Measurements from ENCODE around the gene JAKMIP1. TPM values are rescaled to one million over a fixed set of nuclear protein-coding genes. Genes with fewer than 3 reads are reported as not detected.

The JAKMIP1 gene
- total RNA-seq, 1 donor from 2014 or later: 31.0 TPM

DNA sequence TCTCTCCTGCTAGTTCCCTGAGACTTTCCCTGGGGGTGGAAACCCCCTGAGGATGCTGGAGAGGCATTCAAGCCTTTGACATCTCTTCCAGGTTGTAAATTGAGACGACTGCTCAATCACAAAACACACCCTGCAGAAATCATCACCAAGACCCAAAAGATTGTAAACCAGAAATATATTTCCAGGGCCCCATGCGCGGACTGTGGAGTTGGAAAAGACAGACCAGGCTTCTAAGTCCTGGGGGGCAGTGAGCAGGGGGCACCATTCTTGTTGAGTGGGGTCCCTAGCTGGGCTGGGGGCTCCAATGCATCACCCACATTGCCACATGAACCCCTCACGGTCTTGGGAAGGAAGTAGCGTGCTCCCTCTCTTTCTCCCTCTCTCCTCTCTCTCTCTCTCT lies 94.2 kb downstream of the JAKMIP1 start:
- intact Hi-C loops (cut with micrococcal nuclease): no loop called here

DNA sequence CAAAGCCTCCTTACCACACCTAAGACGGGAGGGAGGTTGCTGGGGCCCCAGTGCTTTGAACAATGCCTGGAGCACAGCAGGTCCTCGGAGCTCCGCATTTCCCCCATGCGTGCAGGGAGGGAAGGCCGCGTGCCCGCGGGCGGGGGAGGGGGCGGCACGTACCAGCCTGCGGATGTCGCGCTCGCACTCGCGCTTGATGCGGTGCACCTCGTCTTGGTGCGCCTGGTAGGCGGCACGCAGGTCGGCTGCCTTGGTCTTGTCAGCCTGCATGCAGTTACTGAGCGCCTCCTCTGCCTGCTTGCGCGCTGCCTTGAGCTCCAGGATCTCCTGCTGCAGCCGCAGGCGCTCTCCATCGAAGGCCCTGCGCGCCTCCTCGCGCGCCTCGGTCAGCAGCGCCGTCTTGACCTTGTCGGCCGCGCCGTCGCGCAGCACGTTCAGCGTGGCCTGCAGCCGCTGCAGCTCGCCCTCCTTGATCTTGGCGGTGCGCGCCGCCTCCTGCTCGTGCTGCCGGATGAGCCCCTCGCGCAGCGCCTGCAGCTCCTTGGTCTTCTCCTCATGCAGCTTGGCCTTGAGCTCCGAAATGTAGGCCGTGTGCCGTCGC lies 94.9 kb downstream of the JAKMIP1 start:
- intact Hi-C loops (cut with micrococcal nuclease): no loop called here

DNA sequence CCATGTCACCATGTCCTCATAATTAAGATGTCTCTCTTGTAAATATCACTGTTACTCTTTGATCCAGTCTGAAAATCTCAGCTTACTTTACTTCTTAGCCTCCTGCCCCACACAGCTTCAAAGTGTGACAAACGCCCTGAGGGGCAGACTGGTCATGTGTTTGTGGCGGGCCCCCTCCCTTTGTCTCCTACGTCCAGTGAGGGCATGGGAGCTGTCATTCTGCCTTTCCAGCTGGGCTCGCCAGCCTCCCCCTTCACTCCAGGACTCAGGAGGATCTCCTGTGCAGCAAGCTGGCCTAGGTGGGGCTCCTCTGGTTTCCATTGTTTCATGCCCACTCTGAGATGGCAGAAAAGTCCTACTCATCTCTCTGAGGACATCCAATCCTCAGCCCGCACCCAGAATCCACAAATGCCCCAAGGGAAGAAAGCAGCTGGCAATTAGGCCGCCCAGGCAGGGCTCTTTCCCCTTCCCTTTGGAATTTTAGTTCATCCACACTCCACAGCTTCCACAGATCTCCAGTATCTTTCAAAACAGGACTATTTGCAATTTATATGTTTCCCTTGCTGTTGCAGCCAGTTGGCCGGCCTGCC lies 95.7 kb downstream of the JAKMIP1 start:
- intact Hi-C loops (cut with micrococcal nuclease): no loop called here

DNA sequence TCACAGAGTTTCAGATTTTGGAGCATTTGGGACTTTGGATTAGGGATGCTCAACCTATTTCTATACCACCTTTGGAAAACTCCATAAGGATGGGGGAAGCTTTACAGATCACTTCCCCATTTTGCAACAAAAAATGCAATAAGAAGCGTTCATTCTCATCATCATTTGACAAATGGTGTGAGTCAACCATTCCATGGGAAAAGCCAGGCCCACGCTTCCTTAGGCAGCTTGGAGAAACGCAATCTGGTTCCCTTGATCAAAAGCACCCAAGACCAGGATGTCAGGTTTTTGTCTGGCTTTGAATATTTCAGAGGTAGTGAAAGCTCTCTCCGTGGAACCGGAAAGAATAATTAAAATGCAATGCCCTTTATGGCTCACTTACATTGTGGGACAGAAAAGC lies 102.8 kb downstream of the JAKMIP1 start:
- intact Hi-C loops (cut with micrococcal nuclease): no loop called here

DNA sequence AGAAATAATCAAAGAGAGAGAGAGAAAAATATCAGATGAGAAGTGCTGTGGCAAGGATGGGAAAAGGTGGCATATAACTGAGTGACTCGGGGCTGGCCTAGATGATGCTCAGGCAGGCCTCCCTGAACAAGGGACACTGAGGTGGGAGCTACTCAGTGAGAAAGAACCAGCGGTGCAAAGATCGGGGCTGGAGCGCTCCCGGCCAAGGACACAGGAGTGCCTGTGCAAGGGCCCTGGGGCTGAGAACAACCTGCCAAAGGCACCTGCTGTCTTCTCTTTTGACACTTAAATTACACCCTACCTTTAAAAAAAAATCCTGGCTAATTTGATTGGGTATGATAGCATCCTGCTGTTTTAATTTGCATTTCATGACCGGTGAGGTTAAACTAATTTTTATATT lies 104.5 kb downstream of the JAKMIP1 start:
- intact Hi-C loops (cut with micrococcal nuclease): no loop called here

DNA sequence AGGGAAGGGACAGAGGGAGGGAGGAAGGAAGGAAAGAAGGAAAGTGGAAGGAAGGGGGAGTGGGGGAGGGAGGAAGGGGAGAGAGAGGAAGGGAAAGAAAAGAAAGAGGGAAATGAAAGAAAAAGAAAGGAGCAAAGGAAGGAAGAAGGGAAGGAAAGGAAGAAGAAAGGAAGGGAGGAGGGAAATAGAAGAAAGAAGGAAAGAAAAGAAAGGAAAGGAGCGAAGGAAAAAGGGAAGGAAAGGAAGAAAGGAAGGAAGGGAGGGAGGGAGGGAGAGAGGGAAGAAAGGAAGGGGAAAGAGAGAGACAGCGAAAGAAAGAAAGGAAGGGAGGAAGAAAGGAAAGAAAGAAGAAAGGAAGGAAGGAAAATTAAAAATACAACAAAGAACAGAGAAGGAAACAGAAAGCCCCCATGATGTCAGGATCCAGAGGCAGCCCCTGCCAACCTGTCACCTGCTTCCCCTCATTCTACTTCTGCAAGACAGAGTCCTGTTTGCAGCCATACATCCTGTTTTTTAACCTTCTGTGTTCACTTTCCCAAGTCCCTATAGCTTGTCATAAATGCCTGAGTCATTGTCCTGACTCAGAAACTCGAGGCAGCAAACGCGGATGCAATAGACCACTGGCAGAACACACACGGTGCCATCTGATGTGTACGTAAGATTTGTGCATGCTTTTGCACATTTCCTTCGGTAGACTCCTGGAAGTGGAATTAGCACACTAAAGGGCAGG lies 105.2 kb downstream of the JAKMIP1 start:
- intact Hi-C loops (cut with micrococcal nuclease): no loop called here

DNA sequence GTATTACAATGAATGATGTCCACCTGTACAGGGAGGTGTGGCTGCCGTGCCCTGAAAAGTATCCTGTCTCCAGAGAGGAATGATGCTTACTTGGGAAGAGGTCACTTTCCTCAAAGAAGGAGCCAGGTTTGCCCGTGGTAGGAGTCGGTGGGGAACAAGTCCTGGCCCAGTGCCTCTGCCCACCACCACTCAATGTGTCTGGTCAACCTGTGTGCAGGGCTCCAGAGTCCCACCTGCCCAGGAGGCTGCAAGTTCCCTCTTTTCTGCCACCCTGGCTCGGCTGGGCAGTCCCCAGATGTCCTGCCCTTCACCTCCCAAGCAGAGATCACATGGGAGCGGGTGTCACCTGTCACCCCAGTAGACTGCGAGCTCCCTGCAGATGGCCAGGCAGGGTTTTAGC lies 106.7 kb downstream of the JAKMIP1 start:
- intact Hi-C loops (cut with micrococcal nuclease): no loop called here

DNA sequence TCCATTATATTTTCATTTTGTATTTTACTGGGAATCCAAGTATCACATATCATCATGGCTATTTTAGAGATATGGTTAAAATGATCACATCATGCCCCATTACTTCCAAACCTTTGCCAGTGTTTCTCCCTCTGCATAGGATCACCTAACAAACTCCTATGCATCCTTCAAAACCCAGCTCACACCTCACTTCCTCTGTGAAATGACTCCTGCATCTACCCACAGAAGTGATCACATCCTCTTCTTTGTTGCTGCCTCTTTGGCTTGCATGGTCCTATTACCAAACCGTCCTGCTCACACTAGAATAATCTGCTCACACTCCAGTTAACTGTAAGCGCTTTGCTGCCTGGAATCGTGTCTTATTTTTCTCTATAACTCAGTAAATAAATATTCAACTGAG lies 107.4 kb downstream of the JAKMIP1 start:
- intact Hi-C loops (cut with micrococcal nuclease): no loop called here

DNA sequence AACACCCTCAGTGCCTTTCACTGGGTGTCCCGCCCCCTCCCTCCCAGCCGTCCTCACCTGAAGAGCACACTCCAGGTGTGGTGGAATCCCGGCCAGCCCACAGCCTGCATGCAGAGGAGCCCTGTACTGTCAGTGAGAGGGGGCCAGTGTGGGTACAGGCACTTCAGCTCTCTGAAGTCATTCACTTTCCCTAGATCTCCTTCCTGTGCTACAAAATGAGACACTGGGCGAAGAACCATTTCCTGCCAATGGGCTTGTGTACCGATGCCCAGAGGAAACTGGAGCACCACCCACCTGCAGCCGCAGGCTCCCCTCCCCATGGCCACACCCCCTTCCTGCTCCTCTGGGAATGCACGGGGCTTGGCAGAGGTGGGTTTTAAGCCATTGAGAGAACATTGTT lies 108.2 kb downstream of the JAKMIP1 start:
- intact Hi-C loops (cut with micrococcal nuclease): no loop called here

DNA sequence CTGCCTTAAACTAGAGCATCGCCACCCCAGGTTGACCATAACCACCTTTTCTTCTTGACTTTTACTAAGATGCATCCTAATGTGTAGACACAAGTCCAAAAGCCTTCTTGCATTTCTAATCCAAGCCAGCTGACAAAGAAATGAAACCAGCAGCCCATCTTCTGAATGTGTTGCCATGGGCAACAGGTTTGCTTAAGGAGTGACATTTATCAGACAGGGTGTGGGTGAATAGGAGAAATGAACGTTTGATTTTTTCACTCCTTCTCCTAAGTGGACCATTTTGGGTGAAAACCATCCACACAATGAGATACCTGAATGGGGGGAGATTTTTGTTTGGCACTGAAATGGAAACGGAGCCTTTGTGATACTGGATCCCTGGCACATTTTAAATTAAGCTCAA lies 109.4 kb downstream of the JAKMIP1 start:
- intact Hi-C loops (cut with micrococcal nuclease): no loop called here

DNA sequence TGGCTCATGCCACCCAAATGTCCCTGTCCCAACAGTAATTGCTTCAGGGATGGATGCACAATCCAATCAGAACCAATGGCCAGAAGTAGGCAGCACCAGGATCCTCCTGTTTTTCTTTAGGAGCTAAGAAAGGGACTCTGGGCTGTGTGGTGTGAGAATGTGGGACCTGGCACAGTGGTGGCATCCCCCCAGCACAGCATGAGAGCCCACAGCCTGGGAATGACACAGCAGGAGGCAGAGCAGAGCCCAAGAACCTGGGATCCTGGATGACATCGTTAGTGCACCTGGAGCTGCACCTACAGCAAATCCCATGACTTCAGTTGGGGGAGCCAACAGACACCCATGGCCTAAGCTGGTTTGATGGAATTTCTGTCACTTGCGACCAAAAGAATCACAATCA lies 111.4 kb downstream of the JAKMIP1 start:
- intact Hi-C loops (cut with micrococcal nuclease): loop anchor here (5.0 kb wide), 1 partner anchor 92 kb away; no protein-coding TSS in a partner anchor

DNA sequence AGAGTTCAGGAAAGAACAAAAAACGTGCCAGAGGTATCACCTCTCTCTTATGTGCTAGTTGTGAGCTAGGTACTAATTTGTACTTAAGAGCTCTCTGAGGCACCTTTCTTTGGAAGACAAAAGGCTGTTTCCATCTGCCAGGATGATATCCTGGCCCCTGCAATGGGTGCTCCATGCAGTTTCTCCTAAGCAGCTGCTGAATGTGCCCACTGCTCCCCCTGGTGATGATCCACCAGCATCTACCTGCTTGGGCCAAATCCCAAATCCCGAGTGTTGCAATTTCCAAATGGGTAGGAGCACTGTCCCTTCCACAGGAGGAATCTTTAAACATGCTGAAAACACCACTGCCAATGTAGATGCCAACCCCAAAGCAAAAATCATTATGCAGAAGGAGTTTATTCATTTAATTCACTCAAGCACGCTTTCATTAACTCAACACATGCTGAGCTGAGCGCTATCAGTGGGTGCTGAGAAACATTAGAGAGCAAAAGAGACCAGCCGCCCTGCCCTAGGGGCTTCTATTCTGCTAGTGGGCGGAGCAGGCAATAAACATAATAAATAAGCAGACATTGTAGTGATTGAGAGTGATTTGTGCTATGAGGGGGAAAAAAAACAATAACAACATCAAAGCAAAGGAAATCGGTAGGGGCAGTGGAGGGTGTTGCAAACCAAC lies 112.5 kb downstream of the JAKMIP1 start:
- intact Hi-C loops (cut with micrococcal nuclease): loop anchor here (5.0 kb wide), 1 partner anchor 91 kb away; no protein-coding TSS in a partner anchor

DNA sequence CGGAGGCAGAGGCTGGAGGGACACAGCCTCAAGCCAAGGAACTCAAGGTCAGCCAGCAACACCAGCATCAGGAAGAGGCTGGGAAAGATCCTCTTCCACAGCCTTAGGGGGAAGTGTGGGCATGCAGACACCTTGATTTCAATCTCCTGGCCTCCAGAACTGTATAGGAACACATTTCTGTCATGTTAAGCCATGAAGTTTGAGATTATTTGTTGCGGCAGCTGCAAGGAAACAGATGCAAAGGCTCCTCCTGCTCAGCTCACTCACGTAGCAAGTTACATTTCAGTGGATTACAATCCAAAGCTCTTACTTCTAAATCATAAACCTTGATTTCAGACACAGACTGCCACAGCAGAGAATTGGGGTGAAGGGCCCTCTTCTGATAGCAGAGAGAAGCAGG lies 113.5 kb downstream of the JAKMIP1 start:
- intact Hi-C loops (cut with micrococcal nuclease): loop anchor here (5.0 kb wide), 1 partner anchor 90 kb away; no protein-coding TSS in a partner anchor

DNA sequence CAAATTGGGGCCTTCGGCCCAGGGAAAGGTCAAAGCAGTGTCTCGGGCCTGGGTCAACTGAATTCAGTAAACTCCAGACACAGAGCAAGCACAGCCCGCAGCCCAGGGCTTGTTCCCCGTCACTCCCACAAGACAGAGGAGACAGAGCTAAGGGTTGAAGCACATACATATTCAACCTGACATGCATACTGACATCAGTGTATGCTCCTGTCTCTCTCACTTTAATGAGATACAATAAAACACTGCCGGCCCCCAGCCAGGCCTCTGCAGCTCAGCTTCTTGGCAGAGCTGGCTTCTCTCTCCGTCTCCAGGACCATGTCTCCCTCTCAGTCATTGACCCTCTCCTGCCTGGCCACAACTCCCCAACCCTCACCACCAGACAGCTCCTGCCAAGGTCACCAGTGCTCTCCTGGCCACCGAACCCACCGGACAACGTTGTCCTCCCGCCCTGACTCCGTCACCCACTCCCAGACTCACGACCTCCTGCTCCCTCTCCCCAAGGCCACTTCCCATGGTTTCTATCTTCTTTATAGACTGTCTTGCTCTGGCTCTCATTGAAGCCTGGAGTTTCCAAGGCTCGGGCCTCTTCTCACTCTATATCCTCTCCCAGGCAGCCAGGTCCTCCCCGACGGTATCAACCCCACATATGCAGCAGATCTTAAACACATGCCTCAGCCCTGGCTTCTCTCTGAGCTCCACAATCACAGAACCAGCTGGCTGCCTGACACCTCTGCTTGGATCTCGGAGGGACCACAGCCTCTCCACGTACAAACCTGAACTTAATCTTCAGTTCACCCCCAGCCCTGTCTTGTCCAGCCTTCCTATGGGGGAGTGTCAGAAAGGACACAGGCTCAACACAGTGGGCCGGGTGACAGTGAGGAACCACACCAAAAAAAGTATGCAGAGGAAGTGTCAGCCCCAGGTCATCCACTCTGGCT lies 114.4 kb downstream of the JAKMIP1 start:
- intact Hi-C loops (cut with micrococcal nuclease): loop anchor here (5.0 kb wide), 1 partner anchor 89 kb away; no protein-coding TSS in a partner anchor

DNA sequence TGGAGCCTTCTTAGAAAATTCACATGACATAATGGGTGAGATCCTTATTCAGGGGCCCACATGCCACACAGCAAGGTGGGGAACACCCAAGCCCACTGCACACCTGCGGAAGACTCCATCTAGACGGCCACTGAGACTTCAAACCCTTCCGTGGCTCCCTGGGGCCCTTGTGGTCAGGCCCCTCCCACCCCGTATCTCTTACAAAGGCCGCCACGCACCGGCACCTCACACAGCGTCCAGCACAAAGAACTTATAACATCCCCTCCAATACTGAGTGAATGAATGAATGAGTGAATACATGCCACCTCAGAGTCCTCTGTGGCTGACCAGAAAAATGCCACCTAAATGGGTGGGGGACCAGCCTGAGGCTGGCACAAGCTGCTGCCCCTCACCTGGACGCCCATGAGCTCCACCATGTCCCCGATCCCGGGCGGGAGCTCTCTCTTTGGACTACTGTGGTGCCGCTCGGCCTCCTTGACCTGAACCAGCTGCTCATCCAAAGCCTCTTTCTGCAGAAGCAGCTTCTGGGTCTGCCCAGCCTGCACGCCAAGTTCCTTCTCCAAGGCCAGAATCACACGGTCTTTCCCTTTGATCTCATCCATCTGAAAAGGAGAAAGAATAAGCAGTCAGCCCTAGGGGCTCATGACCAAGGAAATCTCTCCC lies 115.2 kb downstream of the JAKMIP1 start:
- intact Hi-C loops (cut with micrococcal nuclease): loop anchor here (5.0 kb wide), 1 partner anchor 88 kb away; no protein-coding TSS in a partner anchor

DNA sequence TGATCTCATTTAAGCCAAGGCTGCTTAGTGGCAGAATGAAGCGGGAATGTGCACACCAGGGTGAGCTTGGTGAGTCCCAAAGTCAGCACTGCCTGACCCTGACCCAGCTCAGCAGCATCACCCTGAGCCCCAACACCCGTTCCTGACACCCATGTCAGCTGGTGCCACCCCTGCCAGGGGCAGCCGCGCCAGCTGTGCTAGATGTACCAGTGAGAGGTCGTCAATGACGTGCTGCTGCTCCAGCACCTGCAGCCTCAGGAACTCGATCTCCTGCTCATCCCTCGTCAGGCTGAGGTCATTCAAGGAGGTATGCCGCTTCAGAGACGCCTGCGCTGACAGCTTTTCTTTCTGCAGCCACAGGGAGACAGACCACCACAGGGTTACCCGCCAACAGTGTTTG lies 120.4 kb downstream of the JAKMIP1 start:
- intact Hi-C loops (cut with micrococcal nuclease): no loop called here

DNA sequence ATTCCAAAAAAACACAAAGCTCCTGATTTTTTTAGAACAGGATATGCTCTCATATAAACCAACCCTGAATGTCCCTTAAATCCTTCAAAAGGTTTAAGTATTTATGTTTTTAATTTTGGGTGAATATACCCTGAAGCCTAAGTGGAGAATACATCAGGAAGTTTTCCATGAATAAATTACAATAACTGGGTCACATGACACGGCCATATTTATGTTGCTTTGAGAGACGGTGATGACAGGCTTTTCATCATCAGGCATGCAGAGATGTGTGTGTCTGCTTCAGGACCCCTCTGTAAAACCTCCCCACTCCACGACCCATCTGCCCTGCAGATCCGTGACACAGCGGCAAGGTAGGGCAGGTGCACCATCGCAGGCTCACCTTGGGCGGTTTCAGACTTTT lies 121.8 kb downstream of the JAKMIP1 start:
- intact Hi-C loops (cut with micrococcal nuclease): no loop called here

DNA sequence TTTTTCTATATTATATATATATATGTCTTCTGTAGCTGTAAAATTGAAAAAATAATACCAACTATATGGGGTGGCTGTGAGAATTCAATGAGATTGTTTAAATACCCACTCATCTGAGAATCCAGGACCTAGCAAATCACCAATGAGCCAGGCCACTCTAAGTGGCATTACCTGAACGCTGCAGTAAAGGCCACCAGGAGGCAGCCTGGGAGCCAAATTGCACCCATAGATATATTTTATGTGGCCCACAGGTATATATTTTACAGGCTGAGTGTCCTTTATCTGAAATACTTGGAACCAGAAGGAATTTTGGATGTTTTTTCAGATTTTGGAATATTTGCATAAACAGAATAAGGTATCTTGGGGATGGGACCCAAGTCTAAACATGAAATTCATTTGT lies 124.0 kb downstream of the JAKMIP1 start:
- intact Hi-C loops (cut with micrococcal nuclease): loop anchor here (1.0 kb wide), 3 partner anchors 115 to 251 kb away; no protein-coding TSS in a partner anchor

DNA sequence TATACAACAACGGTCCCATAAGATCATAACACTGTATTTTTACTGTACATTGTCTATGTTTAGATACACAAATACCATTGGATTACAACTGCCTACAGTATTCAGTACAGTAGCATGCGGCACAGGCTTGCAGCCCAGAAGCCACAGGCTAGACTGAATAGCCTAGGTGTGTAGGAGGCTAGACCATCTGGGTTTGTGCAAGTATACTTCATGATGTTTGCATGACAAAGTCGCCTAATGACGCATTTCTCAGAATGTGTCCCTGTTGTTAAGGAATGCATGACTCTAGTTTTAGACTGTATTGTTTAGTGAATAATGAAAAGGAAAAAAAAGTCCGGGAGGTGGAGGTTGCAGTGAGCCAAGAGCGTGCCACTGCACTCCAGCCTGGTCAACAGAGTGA lies 125.6 kb downstream of the JAKMIP1 start:
- intact Hi-C loops (cut with micrococcal nuclease): no loop called here

Data from T-helper 1 cell treated with Interleukin-12 subunit alpha and Interleukin-12 subunit beta and Interleukin-4 antibody, amounts not matched to agents 30 ng/mL and 1 ng/mL, for 36 hours (primary cell).